Neuronal stem cell (in vitro differentiated cells): Measurements from ENCODE around the gene TNFRSF13B.

Experiments
- DNase-seq: peaks from one replicate; pipeline ENCODE4 v3.0.0-alpha.2; 2013; ENCODE audit warnings: low spot score
- H2AFZ ChIP-seq: one replicate; pipeline ENCODE4 v1.6.1; 2013; ENCODE audit warnings: mild to moderate bottlenecking, low read length, inconsistent platforms
- H2AK5ac ChIP-seq: 2 replicates; pipeline ENCODE4 v1.6.1; 2013; ENCODE audit warnings: low read depth, mild to moderate bottlenecking, inconsistent platforms, low read length, moderate library complexity, mixed read lengths
- H2BK120ac ChIP-seq: 2 replicates; pipeline ENCODE4 v1.6.1; 2013; ENCODE audit warnings: low read depth, mild to moderate bottlenecking, inconsistent platforms, low read length, moderate library complexity, mixed read lengths
- H2BK12ac ChIP-seq: one replicate; pipeline ENCODE4 v1.6.1; 2013; ENCODE audit warnings: low read length, inconsistent platforms
- H2BK15ac ChIP-seq: 2 replicates; pipeline ENCODE4 v1.6.1; 2013; ENCODE audit warnings: mild to moderate bottlenecking, low read length, inconsistent platforms, mixed read lengths
- H2BK5ac ChIP-seq: one replicate; pipeline ENCODE4 v1.6.1; 2013; ENCODE audit warnings: inconsistent platforms, mild to moderate bottlenecking, low read length, moderate library complexity
- H3K14ac ChIP-seq: one replicate; pipeline ENCODE4 v1.6.1; 2013; ENCODE audit warnings: low read length, inconsistent platforms
- H3K18ac ChIP-seq: 2 replicates; pipeline ENCODE4 v1.6.1; 2013; ENCODE audit warnings: low read length, inconsistent platforms
- H3K23ac ChIP-seq: 2 replicates; pipeline ENCODE4 v1.6.1; 2013; ENCODE audit warnings: low read depth, mild to moderate bottlenecking, mixed read lengths, low read length, inconsistent platforms; ENCODE audit not compliant: poor library complexity
- H3K27ac ChIP-seq: replicated peaks from 3 replicates; pipeline ENCODE4 v1.5.1; 2013; ENCODE audit warnings: low read length, inconsistent platforms
- H3K27me3 ChIP-seq, 3 experiments: 2 replicates each; pipeline ENCODE4 v1.6.1; 2013; ENCODE audit warnings: low read length in 3 of 3, mild to moderate bottlenecking in 2 of 3, inconsistent platforms in 1 of 3, low read depth in 1 of 3, mixed read lengths in 1 of 3, moderate library complexity in 1 of 3; ENCODE audit not compliant: control insufficient read depth in 3 of 3, insufficient read depth in 3 of 3
- H3K36me3 ChIP-seq, 2 donors: replicated peaks in 1 of 2; 2 replicates each; pipeline ENCODE4 v1.6.1; 2013; ENCODE audit warnings: low read length in 2 of 2; ENCODE audit not compliant: control insufficient read depth in 2 of 2, insufficient read depth in 2 of 2
- H3K4ac ChIP-seq: 2 replicates; pipeline ENCODE4 v1.6.1; 2013; ENCODE audit warnings: inconsistent platforms, mild to moderate bottlenecking, low read length, moderate library complexity
- H3K4me1 ChIP-seq, 2 donors: 1 replicate in 1 of 2; 2 replicates in 1 of 2; pipeline ENCODE4 v1.6.1; 2013; ENCODE audit warnings: low read length in 2 of 2, low read depth in 1 of 2; ENCODE audit not compliant: control insufficient read depth in 2 of 2, insufficient read depth in 1 of 2
- H3K4me2 ChIP-seq: one replicate; pipeline ENCODE4 v1.6.1; 2013; ENCODE audit warnings: mild to moderate bottlenecking, low read length, inconsistent platforms; ENCODE audit not compliant: insufficient read depth, poor library complexity, severe bottlenecking
- H3K4me3 ChIP-seq, 2 donors: 2 replicates each; pipeline ENCODE4 v1.5.1; 2013; ENCODE audit warnings: low read length in 2 of 2, mild to moderate bottlenecking in 2 of 2, inconsistent platforms in 1 of 2, moderate library complexity in 1 of 2
- H3K79me1 ChIP-seq: one replicate; pipeline ENCODE4 v1.6.1; 2013; ENCODE audit warnings: low read depth, mild to moderate bottlenecking, inconsistent platforms, low read length, moderate library complexity
- H3K9ac ChIP-seq: one replicate; pipeline ENCODE4 v1.6.1; 2013; ENCODE audit warnings: mild to moderate bottlenecking, low read depth, low read length, inconsistent platforms; ENCODE audit not compliant: poor library complexity
- H3K9me3 ChIP-seq, 2 donors: replicated peaks in 1 of 2; 2 replicates each; pipeline versions ENCODE3 to v1.6.1; 2013; ENCODE audit warnings: low read length in 2 of 2, mild to moderate bottlenecking in 2 of 2, inconsistent platforms in 1 of 2, low read depth in 1 of 2, mixed read lengths in 1 of 2, moderate library complexity in 1 of 2; ENCODE audit not compliant: control insufficient read depth in 2 of 2, insufficient read depth in 1 of 2
- H4K8ac ChIP-seq: one replicate; pipeline ENCODE4 v1.6.1; 2013; ENCODE audit warnings: low read depth, mild to moderate bottlenecking, inconsistent platforms, low read length, moderate library complexity
- H4K91ac ChIP-seq: one replicate; pipeline ENCODE4 v1.6.1; 2013; ENCODE audit warnings: low read length, low read depth, mild to moderate bottlenecking, inconsistent platforms; ENCODE audit not compliant: poor library complexity
- WGBS, 2 donors: extraction: QIAGEN DNeasy Blood & Tissue Kit; methylation state at CpG; one replicate each; pipeline ENCODE4 v1.1.7; 2013; ENCODE audit warnings: missing lambda C conversion rate in 2 of 2, mixed read lengths in 1 of 2; ENCODE audit not compliant: insufficient read length in 2 of 2, insufficient replicate concordance in 1 of 2; ENCODE audit errors: extremely low coverage in 2 of 2; 5-methylcytosine and 5-hydroxymethylcytosine counted together

Gene TNFRSF13B

DNA sequence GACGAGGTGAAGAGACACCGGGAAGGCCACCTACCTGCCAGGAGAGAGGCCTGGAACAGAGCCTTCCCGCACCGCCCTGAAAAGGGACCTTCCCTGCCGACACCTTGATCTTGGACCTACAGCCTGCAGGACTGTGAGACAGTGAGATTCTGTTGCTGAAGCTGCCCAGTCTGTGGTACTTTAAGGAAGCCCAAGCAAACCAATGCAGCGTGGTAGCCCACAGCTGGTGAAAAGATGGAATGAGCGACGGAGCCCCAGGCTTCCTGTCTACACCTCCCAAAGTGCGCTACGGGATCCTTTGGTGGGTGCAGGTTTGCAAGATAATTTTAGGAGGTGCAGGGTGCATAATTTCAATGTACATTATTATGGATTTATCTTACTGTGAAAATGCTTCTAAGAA lies 33.9 kb downstream of the TNFRSF13B start:
- H3K4ac ChIP-seq = no peak overlapping the region
- no peak overlapping the region for H3K23ac ChIP-seq
- H3K79me1 ChIP-seq = no peaks in the 10 kb centered on the region
- no peak overlapping the region for H2AFZ ChIP-seq
- H3K14ac ChIP-seq = no peak overlapping the region
- H2BK5ac ChIP-seq = no peak overlapping the region
- H3K9me3 ChIP-seq = no peaks in the 10 kb centered on the region
- no peak overlapping the region for H3K27ac ChIP-seq
- no peak overlapping the region for H2BK120ac ChIP-seq
- H4K8ac ChIP-seq = no peak overlapping the region
- no peak overlapping the region for H3K18ac ChIP-seq
- no peak overlapping the region for H3K4me3 ChIP-seq
- no peak overlapping the region for H3K4me2 ChIP-seq
- no peak overlapping the region for H2BK15ac ChIP-seq
- no peaks in the 10 kb centered on the region for H3K36me3 ChIP-seq
- H4K91ac ChIP-seq = no peak overlapping the region
- H2AK5ac ChIP-seq = no peak overlapping the region
- H3K9ac ChIP-seq = no peak overlapping the region
- H2BK12ac ChIP-seq = no peak overlapping the region
- WGBS, 2 donors = no CpG with 5 or more reads among the region's 10 CpGs
- no peak for DNase-seq
- peaks cover 0 to 34% (median 0%) of the 10 kb centered on the region in 3 experiments for H3K27me3 ChIP-seq
- H3K4me1 ChIP-seq = peaks cover 0 to 2% of the 10 kb centered on the region in 2 donors

DNA sequence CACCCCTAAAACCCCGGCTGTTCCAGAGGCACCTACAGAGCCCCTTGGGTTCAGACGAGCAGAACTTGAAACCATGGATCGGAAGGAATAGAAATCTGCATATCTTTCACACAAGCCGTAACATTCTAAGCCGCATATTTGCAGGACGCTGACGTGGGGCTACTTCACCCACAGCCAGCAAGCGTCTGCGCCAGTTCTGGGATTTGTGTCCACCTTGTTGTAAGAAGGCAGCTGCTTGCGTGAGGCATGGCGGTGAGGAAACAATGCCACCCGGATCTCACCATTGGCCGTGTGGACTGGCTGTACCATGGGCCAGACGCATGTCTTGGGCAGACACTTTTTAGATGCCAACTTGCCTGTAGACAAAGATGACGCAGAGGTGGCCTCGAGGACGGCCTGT lies 34.5 kb downstream of the TNFRSF13B start:
- Histone ChIP-seq H3K18ac (no peak overlapping the region), H3K4me3 (no peak overlapping the region), H2BK5ac (no peak overlapping the region), H3K9me3 (no peaks in the 10 kb centered on the region), H3K4me1 (peaks cover 0 to 2% of the 10 kb centered on the region in 2 donors), H2AFZ (no peak overlapping the region), H2AK5ac (no peak overlapping the region), H3K27me3 (peaks cover 0 to 34% (median 0%) of the 10 kb centered on the region in 3 experiments), H4K8ac (no peak overlapping the region), H3K4ac (no peak overlapping the region), H3K27ac (no peak overlapping the region), H2BK120ac (no peak overlapping the region), H3K36me3 (no peaks in the 10 kb centered on the region), H2BK12ac (no peak overlapping the region), H3K14ac (no peak overlapping the region), H2BK15ac (no peak overlapping the region), H3K4me2 (no peak overlapping the region), H3K23ac (no peak overlapping the region), H3K79me1 (no peaks in the 10 kb centered on the region), H4K91ac (no peak overlapping the region), H3K9ac (no peak overlapping the region)
- no peak for DNase-seq
- WGBS, 2 donors = no CpG with 5 or more reads among the region's 17 CpGs

DNA sequence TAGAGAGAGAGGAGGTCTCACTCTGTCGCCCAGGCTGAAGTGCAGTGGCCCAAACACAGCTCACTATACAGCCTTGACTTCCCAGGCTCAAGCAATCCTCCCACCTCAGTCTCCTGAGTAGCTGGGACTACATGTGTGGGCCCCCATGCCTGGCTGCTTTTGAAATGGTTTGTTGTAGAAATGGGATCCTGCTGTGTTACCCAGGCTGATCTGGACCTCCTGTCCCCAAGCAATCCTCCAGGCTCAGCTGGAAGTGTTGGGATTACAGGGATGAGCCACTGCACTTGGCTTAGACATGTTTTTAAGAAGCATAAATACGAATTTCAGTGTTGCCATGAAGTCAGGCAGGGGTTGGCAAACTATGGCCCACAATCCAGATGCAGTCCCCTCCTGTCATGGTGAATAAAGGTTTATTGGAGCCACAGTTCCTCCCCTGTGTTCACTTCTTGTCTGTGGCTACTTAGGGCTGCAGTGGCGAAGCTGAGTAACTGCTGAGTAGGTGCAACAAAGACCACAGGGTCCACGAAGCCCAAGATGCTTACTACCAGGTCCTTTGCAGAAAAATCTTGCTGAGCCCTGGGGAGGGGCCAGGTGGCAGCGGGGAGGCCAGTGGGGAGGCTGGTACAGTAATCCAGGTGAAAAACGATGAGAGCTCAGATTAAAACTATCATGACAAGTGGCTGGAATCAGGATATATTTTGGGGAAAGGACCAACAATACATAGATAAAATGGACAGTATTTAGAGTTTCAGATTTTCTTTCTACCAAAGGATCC lies 35.2 kb downstream of the TNFRSF13B start:
- H3K4me2 ChIP-seq = no peak overlapping the region
- no peak overlapping the region for H2AK5ac ChIP-seq
- H4K91ac ChIP-seq = no peak overlapping the region
- H3K14ac ChIP-seq = no peak overlapping the region
- H2AFZ ChIP-seq = no peak overlapping the region
- H3K27ac ChIP-seq = no peak overlapping the region
- no peak overlapping the region for H2BK5ac ChIP-seq
- H2BK15ac ChIP-seq = no peak overlapping the region
- H3K4ac ChIP-seq = no peak overlapping the region
- no peak overlapping the region for H4K8ac ChIP-seq
- H3K18ac ChIP-seq = no peak overlapping the region
- no peaks in the 10 kb centered on the region for H3K9me3 ChIP-seq
- H3K36me3 ChIP-seq = no peaks in the 10 kb centered on the region
- no peak overlapping the region for H3K9ac ChIP-seq
- peaks cover 0 to 2% of the 10 kb centered on the region in 2 donors for H3K4me1 ChIP-seq
- peaks cover 0 to 34% (median 0%) of the 10 kb centered on the region in 3 experiments for H3K27me3 ChIP-seq
- no peak overlapping the region for H3K23ac ChIP-seq
- no peak overlapping the region for H2BK120ac ChIP-seq
- no peak overlapping the region for H3K4me3 ChIP-seq
- H2BK12ac ChIP-seq = no peak overlapping the region
- no peak for DNase-seq
- no CpG with 5 or more reads among the region's 6 CpGs for WGBS, 2 donors
- no peaks in the 10 kb centered on the region for H3K79me1 ChIP-seq

DNA sequence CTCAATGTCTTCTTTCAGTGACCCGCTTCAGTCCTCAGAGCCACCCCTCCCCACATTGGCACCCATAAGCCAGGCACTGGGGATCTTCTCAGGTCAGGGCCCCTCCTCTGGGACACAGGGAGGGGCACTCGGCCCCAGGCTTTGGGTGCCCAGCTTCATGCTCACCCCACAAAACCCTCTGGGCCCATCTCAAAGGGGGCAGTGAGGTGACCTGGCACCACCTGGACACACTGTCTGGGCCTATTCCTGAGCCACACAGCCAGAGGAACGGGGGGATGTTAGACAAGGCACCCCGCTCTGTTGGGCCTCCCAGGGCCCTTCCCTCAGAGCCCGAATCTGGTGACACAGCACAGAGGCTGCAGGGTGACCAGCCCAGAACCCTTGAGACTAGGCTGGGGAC lies 36.1 kb downstream of the TNFRSF13B start:
- Histone ChIP-seq H2AFZ (no peak overlapping the region), H3K36me3 (no peaks in the 10 kb centered on the region), H3K9me3 (no peaks in the 10 kb centered on the region), H3K27me3 (peaks cover 0 to 30% (median 0%) of the 10 kb centered on the region in 3 experiments), H3K18ac (peak overlapping the region; percentile 2), H3K4me1 (peaks cover 0 to 2% of the 10 kb centered on the region in 2 donors), H3K14ac (no peak overlapping the region), H3K4me3 (no peak overlapping the region), H3K79me1 (no peaks in the 10 kb centered on the region), H3K4me2 (no peak overlapping the region), H2AK5ac (peak overlapping the region; percentile 37), H3K9ac (no peak overlapping the region), H3K4ac (no peak overlapping the region), H4K91ac (no peak overlapping the region), H2BK12ac (no peak overlapping the region), H2BK120ac (no peak overlapping the region), H3K27ac (no peak overlapping the region), H2BK15ac (no peak overlapping the region), H2BK5ac (no peak overlapping the region), H4K8ac (no peak overlapping the region), H3K23ac (no peak overlapping the region)
- no CpG with 5 or more reads among the region's 5 CpGs for WGBS, 2 donors
- no peak for DNase-seq
